Aorta (tissue), 5 donors: ENCODE data around the gene TPRG1. TPM values are rescaled to one million over a fixed set of nuclear protein-coding genes. Genes with fewer than 3 reads are reported as not detected.
A peak's percentile ranks its signal among the peaks of the same experiment; 100 is the strongest.

ENCODE experiments used
- ATAC-seq: fragments of 200-7000 bp; cut with Tn5 transposase; one replicate; pipeline ENCODE4 v1.9.1; 2022; ENCODE audit warnings: moderate library complexity; ENCODE audit not compliant: low FRiP score
- DNase-seq, 2 donors: peaks; one replicate each; pipeline ENCODE4 v3.0.0-alpha.2; 2020
- H3K27ac ChIP-seq, 2 donors: one replicate each; pipeline ENCODE4 v1.5.1; 2013; ENCODE audit warnings: low read length in 2 of 2, mild to moderate bottlenecking in 2 of 2, moderate library complexity in 2 of 2, control low read depth in 1 of 2, inconsistent platforms in 1 of 2, low read depth in 1 of 2
- H3K27me3 ChIP-seq, 2 donors: one replicate each; pipeline ENCODE4 v1.6.1; 2013; ENCODE audit warnings: control low read depth in 1 of 2, low read length in 1 of 2, mild to moderate bottlenecking in 1 of 2, moderate library complexity in 1 of 2; ENCODE audit not compliant: insufficient read depth in 2 of 2, control insufficient read depth in 1 of 2
- H3K36me3 ChIP-seq, 2 donors: one replicate each; pipeline ENCODE4 v1.6.1; 2013; ENCODE audit warnings: control low read depth in 1 of 2, low read length in 1 of 2, mild to moderate bottlenecking in 1 of 2; ENCODE audit not compliant: insufficient read depth in 2 of 2, control insufficient read depth in 1 of 2
- H3K4me1 ChIP-seq, 2 donors: one replicate each; pipeline ENCODE4 v1.6.1; 2013; ENCODE audit warnings: low read length in 2 of 2, control low read depth in 1 of 2, mild to moderate bottlenecking in 1 of 2, moderate library complexity in 1 of 2; ENCODE audit not compliant: insufficient read depth in 2 of 2, control insufficient read depth in 1 of 2
- H3K4me3 ChIP-seq, 2 donors: one replicate each; pipeline ENCODE4 v1.5.1; 2013; ENCODE audit warnings: low read length in 2 of 2, control low read depth in 1 of 2, mild to moderate bottlenecking in 1 of 2
- H3K9me3 ChIP-seq: one replicate; pipeline ENCODE4 v1.6.1; 2013; ENCODE audit warnings: mild to moderate bottlenecking, low read length; ENCODE audit not compliant: control insufficient read depth
- WGBS, 2 donors: extraction: QIAGEN DNeasy Blood & Tissue Kit; methylation state at CpG; one replicate each; pipeline ENCODE4 v1.1.7; 2013; 5-methylcytosine and 5-hydroxymethylcytosine counted together
- intact Hi-C, 2 donors: fragments of 100-400 bp; cut with DNase I; formaldehyde crosslinking; loops; one replicate each; pipeline versions ENCODE4 v1.14.2 to v1.15.0; 2022
- polyA plus RNA-seq, 2 donors: library from polyadenylated mRNA; stranded (reverse); fragments of 200-250 nt; gene quantifications; one replicate each; pipeline ENCODE4 v1.2.3, GENCODE V29; 2013
- total RNA-seq, 2 donors: library from RNA; stranded (reverse); fragmentation: NEBNext Ultra II Directional; extraction: Animal tissue kit (Norgen Biotek cat#: 25700); gene quantifications; one replicate each; pipeline ENCODE4 v1.2.1, GENCODE V29; 2021
- donor health status: healthy with polysubstance abuse.
- donor health status: Bipolar disorder and iron deficiency.
- donor health status: DM: no; HTN: no; CAD: no.
- donor health status: DM: no; HTN: no; CAD: no.
- donor health status: DM: yes; HTN: yes; CAD: no.

Gene TPRG1
- total and polyA plus RNA-seq, 4 donors: 4.5 to 19.8 (median 11.0) TPM

- Histone ChIP-seq H3K36me3 (no peaks in the 10 kb centered on the region), H3K4me1 (peaks cover 2 to 3% of the 10 kb centered on the region in 2 donors), H3K27me3 (no peaks in the 10 kb centered on the region), H3K27ac (peak overlapping the region in 1 of 2 donors; percentile 59), H3K9me3 (no peaks in the 10 kb centered on the region), H3K4me3 (no peak overlapping the region)
- 3 to 7% methylated on average over 3 of the region's 3 CpGs for WGBS, 2 donors
- ATAC-seq (no peak), DNase-seq (no peak)
- intact Hi-C loops: loop anchor here in 1 of 2 donors (10.0 kb wide), 1 partner anchor 45 kb away; no protein-coding TSS in a partner anchor
These were observed 178.0 kb downstream of the TPRG1 start for GRCh38 chr3:189349772-189350171.

- WGBS, 2 donors: 92 to 94% methylated on average over 5 of the region's 5 CpGs
- no peak for ATAC-seq
These were observed 181.7 kb downstream of the TPRG1 start for GRCh38 chr3:189353318-189353965.

GRCh38 chr3:189353988-189354889, 182.5 kb downstream of the TPRG1 start:
- H3K9me3 ChIP-seq: no peaks in the 10 kb centered on the region
- 81 to 83% methylated on average over 6 of the region's 6 CpGs for WGBS, 2 donors
- DNase-seq: no peak

More at GRCh38 chr3:189353318-189353965, 181.7 kb downstream of the TPRG1 start:
- no peaks in the 10 kb centered on the region for H3K36me3 ChIP-seq
- intact Hi-C loops: loop anchor here in 1 of 2 donors (10.0 kb wide), 1 partner anchor 49 kb away; no protein-coding TSS in a partner anchor
- H3K9me3 ChIP-seq: no peaks in the 10 kb centered on the region
- no peaks in the 10 kb centered on the region for H3K27me3 ChIP-seq
- H3K4me1 ChIP-seq: peaks cover 8 to 11% of the 10 kb centered on the region in 2 donors
- DNase-seq: no peak
- no peak overlapping the region for H3K27ac ChIP-seq
- H3K4me3 ChIP-seq: no peak overlapping the region

GRCh38 chr3:189355115-189355480, 183.3 kb downstream of the TPRG1 start:
- no peaks in the 10 kb centered on the region for H3K36me3 ChIP-seq
- 32 to 39% methylated on average over 2 of the region's 2 CpGs for WGBS, 2 donors
- H3K27ac ChIP-seq: no peak overlapping the region
- no peak overlapping the region for H3K4me3 ChIP-seq
- no peaks in the 10 kb centered on the region for H3K9me3 ChIP-seq
- DNase-seq: no peak
- ATAC-seq: peak; percentile 9
- H3K4me1 ChIP-seq: peaks cover 8 to 11% of the 10 kb centered on the region in 2 donors
- no peaks in the 10 kb centered on the region for H3K27me3 ChIP-seq
- intact Hi-C loops: loop anchor here in 1 of 2 donors (10.0 kb wide), 1 partner anchor 50 kb away; no protein-coding TSS in a partner anchor

More at GRCh38 chr3:189353988-189354889, 182.5 kb downstream of the TPRG1 start:
- intact Hi-C loops: loop anchor here in 1 of 2 donors (10.0 kb wide), 1 partner anchor 49 kb away; no protein-coding TSS in a partner anchor
- Histone ChIP-seq H3K4me1 (peaks cover 8 to 11% of the 10 kb centered on the region in 2 donors), H3K36me3 (no peaks in the 10 kb centered on the region), H3K27me3 (no peaks in the 10 kb centered on the region), H3K4me3 (no peak overlapping the region), H3K27ac (no peak overlapping the region)
- ATAC-seq: no peak

- Histone ChIP-seq H3K4me3 (no peak overlapping the region), H3K27me3 (no peaks in the 10 kb centered on the region), H3K9me3 (no peaks in the 10 kb centered on the region), H3K36me3 (no peaks in the 10 kb centered on the region), H3K27ac (peak overlapping the region in 1 of 2 donors; percentile 44), H3K4me1 (peaks cover 8% of the 10 kb centered on the region in 2 donors)
- 19 to 24% methylated on average over 6 of the region's 6 CpGs for WGBS, 2 donors
- peak; percentile 57 for ATAC-seq
- intact Hi-C loops: loop anchor here in 1 of 2 donors (10.0 kb wide), 1 partner anchor 51 kb away; no protein-coding TSS in a partner anchor
- DNase-seq: no peak
These were observed 183.9 kb downstream of the TPRG1 start for GRCh38 chr3:189355481-189356201.

- no peaks in the 10 kb centered on the region for H3K9me3 ChIP-seq
- H3K4me3 ChIP-seq: no peak overlapping the region
- no peaks in the 10 kb centered on the region for H3K27me3 ChIP-seq
- H3K4me1 ChIP-seq: peaks cover 10 to 12% of the 10 kb centered on the region in 2 donors
- no peak for ATAC-seq
- DNase-seq: no peak
- peak overlapping the region in 1 of 2 donors; percentile 75 for H3K27ac ChIP-seq
- intact Hi-C loops: no loop called here
- 41 to 43% methylated on average over 5 of the region's 5 CpGs for WGBS, 2 donors
- no peaks in the 10 kb centered on the region for H3K36me3 ChIP-seq
These were observed 188.5 kb downstream of the TPRG1 start for GRCh38 chr3:189360291-189360690.

GRCh38 chr3:189361103-189361835, 189.5 kb downstream of the TPRG1 start:
- Histone ChIP-seq H3K27me3 (no peaks in the 10 kb centered on the region), H3K27ac (no peak overlapping the region), H3K36me3 (no peaks in the 10 kb centered on the region), H3K9me3 (no peaks in the 10 kb centered on the region), H3K4me1 (peaks cover 6% of the 10 kb centered on the region in 2 donors), H3K4me3 (no peak overlapping the region)
- WGBS, 2 donors: 41 to 47% methylated on average over 2 of the region's 2 CpGs
- intact Hi-C loops: no loop called here
- no peak for ATAC-seq
- no peak for DNase-seq
